Loucy (cell line): ENCODE results near the gene ACTR5.

Source experiments
- H2AFZ ChIP-seq: fragments of 200-600 bp; sonication (generic); 2 replicates; pipeline ENCODE4 v1.6.0; 2016; ENCODE audit warnings: antibody characterized with exemption, mild to moderate bottlenecking, low read length, moderate library complexity
- H3F3A ChIP-seq: fragments of 200-600 bp; 2 replicates; pipeline ENCODE4 v1.6.0; 2016; ENCODE audit warnings: antibody characterized with exemption, low read depth, mild to moderate bottlenecking
- H3K27me3 ChIP-seq: fragments of 200-600 bp; sonication (generic); 2 replicates; pipeline ENCODE4 v1.6.1; 2014; ENCODE audit warnings: low read length, mild to moderate bottlenecking; ENCODE audit not compliant: insufficient read depth, poor library complexity, severe bottlenecking
- H3K36me3 ChIP-seq: fragments of 200-600 bp; sonication (generic); 2 replicates; pipeline ENCODE4 v1.6.1; 2016; ENCODE audit warnings: low read length; ENCODE audit not compliant: insufficient read depth
- H3K4me1 ChIP-seq: fragments of 200-600 bp; sonication (generic); 2 replicates; pipeline ENCODE4 v1.5.1; 2014; ENCODE audit warnings: low read length, mild to moderate bottlenecking; ENCODE audit not compliant: insufficient read depth, poor library complexity, severe bottlenecking
- H3K4me2 ChIP-seq: fragments of 200-600 bp; sonication (generic); 2 replicates; pipeline ENCODE4 v1.6.0; 2014; ENCODE audit warnings: antibody characterized with exemption, low read length, low read depth, mild to moderate bottlenecking; ENCODE audit not compliant: poor library complexity, severe bottlenecking
- H3K4me3 ChIP-seq: fragments of 200-600 bp; sonication (generic); 2 replicates; pipeline ENCODE4 v1.5.1; 2014; ENCODE audit warnings: low read length, mild to moderate bottlenecking, mixed read lengths; ENCODE audit not compliant: poor library complexity, severe bottlenecking
- H3K79me2 ChIP-seq: fragments of 200-600 bp; sonication (generic); 2 replicates; pipeline ENCODE4 v1.6.1; 2014; ENCODE audit warnings: low read length; ENCODE audit not compliant: insufficient read depth
- H3K9ac ChIP-seq: fragments of 200-600 bp; sonication (generic); 2 replicates; pipeline ENCODE4 v1.6.0; 2014; ENCODE audit warnings: mild to moderate bottlenecking, low read depth, low read length, moderate library complexity; ENCODE audit not compliant: poor library complexity, severe bottlenecking
- H3K9me2 ChIP-seq: fragments of 200-600 bp; sonication (generic); replicated peaks from 2 replicates; pipeline ENCODE4 v1.6.1; 2016; ENCODE audit warnings: low read depth, low read length, mixed read lengths
- H3K9me3 ChIP-seq: fragments of 200-600 bp; sonication (generic); 2 replicates; pipeline ENCODE4 v1.6.1; 2014; ENCODE audit warnings: mild to moderate bottlenecking, antibody characterized with exemption, low read length, low read depth; ENCODE audit not compliant: insufficient read depth
- H4K20me1 ChIP-seq: fragments of 200-600 bp; sonication (generic); 2 replicates; pipeline ENCODE4 v1.6.0; 2014; ENCODE audit warnings: antibody characterized with exemption, low read length, mild to moderate bottlenecking; ENCODE audit not compliant: insufficient read depth, poor library complexity, severe bottlenecking
- CTCF ChIP-seq: fragments of 200-600 bp; sonication (generic); conservative IDR thresholded peaks from 2 replicates; pipeline ENCODE4 v1.5.1; 2014; ENCODE audit warnings: mild to moderate bottlenecking, antibody characterized with exemption, low read length
- EZH2phosphoT487 ChIP-seq: fragments of 200-600 bp; IDR thresholded peaks from 2 replicates; pipeline ENCODE4 v1.6.1; 2018; ENCODE audit warnings: antibody characterized with exemption, mild to moderate bottlenecking, moderate library complexity, borderline replicate concordance

Gene ACTR5

DNA sequence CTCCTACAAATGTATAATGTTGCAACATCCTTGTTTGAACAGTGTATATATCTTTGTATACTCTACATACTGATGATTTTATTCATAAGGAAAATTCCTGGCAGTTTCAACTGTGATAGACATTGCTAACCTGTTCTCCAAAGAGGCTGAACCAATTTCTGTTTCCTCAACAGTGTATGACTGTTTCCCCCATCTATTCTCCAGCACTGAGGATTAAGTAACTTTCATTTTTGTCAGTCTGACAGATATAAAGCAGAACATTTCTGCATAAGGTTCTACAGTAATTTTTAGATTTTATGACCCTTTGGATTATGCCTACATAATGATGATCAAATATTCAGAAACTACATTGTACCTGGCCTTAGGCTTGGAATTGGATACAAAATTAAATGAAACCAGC is 67.2 kb downstream of the ACTR5 start:
- Histone ChIP-seq H3K9me3 (no peaks in the 10 kb centered on the region), H3K36me3 (no peaks in the 10 kb centered on the region), H3K9ac (no peak overlapping the region), H3K79me2 (peaks cover 78% of the 10 kb centered on the region), H3K4me1 (peaks cover 23% of the 10 kb centered on the region), H2AFZ (no peak overlapping the region), H4K20me1 (no peaks in the 10 kb centered on the region), H3K27me3 (no peaks in the 10 kb centered on the region), H3K9me2 (no peaks in the 10 kb centered on the region), H3K4me3 (no peak overlapping the region), H3F3A (no peaks in the 10 kb centered on the region), H3K4me2 (no peak overlapping the region)
- TF ChIP-seq CTCF (no peak), EZH2phosphoT487 (no peak)

GRCh38 chr20:38818113-38819065 is 70.1 kb downstream of the ACTR5 start:
- Histone ChIP-seq H3K9ac (no peak overlapping the region), H3K4me2 (no peak overlapping the region), H3K79me2 (peaks cover 69% of the 10 kb centered on the region), H3F3A (no peaks in the 10 kb centered on the region), H2AFZ (no peak overlapping the region), H3K9me3 (peaks cover 2% of the 10 kb centered on the region), H3K9me2 (no peaks in the 10 kb centered on the region), H3K4me3 (no peak overlapping the region), H3K36me3 (no peaks in the 10 kb centered on the region), H3K27me3 (no peaks in the 10 kb centered on the region), H4K20me1 (no peaks in the 10 kb centered on the region), H3K4me1 (no peaks in the 10 kb centered on the region)
- TF ChIP-seq EZH2phosphoT487, result no peak
- TF ChIP-seq CTCF, result no peak
